ENCODE results near the gene TBC1D2.

The TBC1D2 gene

GRCh38 chr9:98159301-98159700, 96.1 kb downstream of the TBC1D2 start (continued):
- no peak for TF ChIP-seq ZNF768 (tag by site-specific recombination; IDR thresholded peaks at IDR 0.05)
- TF ChIP-seq PRDM1 (tag by site-specific recombination; IDR thresholded peaks at IDR 0.05) = no peak
- TF ChIP-seq ZNF560 (tag by site-specific recombination; IDR thresholded peaks at IDR 0.05; ENCODE audit: borderline replicate concordance) = no peak
- TF ChIP-seq ZNF514 (tag by site-specific recombination; IDR thresholded peaks at IDR 0.05) = no peak
- TF ChIP-seq ZBTB26 (tag by site-specific recombination; optimal IDR thresholded peaks at IDR 0.05) = no peak
- TF ChIP-seq ZFP41 (tag by site-specific recombination; IDR thresholded peaks at IDR 0.05; ENCODE audit: borderline replicate concordance) = no peak
- TF ChIP-seq ZNF433 (tag by site-specific recombination; IDR thresholded peaks at IDR 0.05; ENCODE audit: low read depth) = no peak
- TF ChIP-seq PRDM2 (tag by site-specific recombination; IDR thresholded peaks at IDR 0.05; ENCODE audit: borderline replicate concordance) = no peak
- no peak for TF ChIP-seq ZNF19 (tag by site-specific recombination; IDR thresholded peaks at IDR 0.05; ENCODE audit: low read depth)
- no peak for TF ChIP-seq ZNF416 (tag by site-specific recombination; IDR thresholded peaks at IDR 0.05)
- no peak for TF ChIP-seq ZNF530 (tag by site-specific recombination; IDR thresholded peaks at IDR 0.05; ENCODE audit: low read depth)

- Histone ChIP-seq H3K4me1 (ENCODE audit: control insufficient read depth, insufficient read depth, low read length) (no peaks in the 10 kb centered on the region), H3K9me3 (ENCODE audit: control insufficient read depth, insufficient read depth, low read depth, low read length) (no peaks in the 10 kb centered on the region), H3K36me3 (ENCODE audit: control insufficient read depth in 2 of 2, insufficient read depth in 1 of 2, low read length in 2 of 2) (no peaks in the 10 kb centered on the region), H3K27ac (ENCODE audit: extremely low read depth, low read depth, low read length) (no peak overlapping the region), H3K4me3 (ENCODE audit: low read depth, low read length) (no peak overlapping the region)
- POLR2A ChIA-PET = no interaction called here
- TF ChIP-seq ZNF510 (tag by site-specific recombination; IDR thresholded peaks at IDR 0.05; ENCODE audit: insufficient replicate concordance) (no peak), ZNF600 (tag by site-specific recombination; IDR thresholded peaks at IDR 0.05) (no peak), BCL11A (tag by site-specific recombination; IDR thresholded peaks at IDR 0.05; ENCODE audit: low read depth) (no peak), ZEB2 (tag by site-specific recombination; IDR thresholded peaks at IDR 0.05) (no peak), ZNF121 (tag by site-specific recombination; IDR thresholded peaks at IDR 0.05) (peak; percentile 18; the same call in 1 of the 2 replicates)
- CTCF ChIA-PET = no interaction called here
Observed at GRCh38 chr9:98158071-98158831, 97.2 kb downstream of the TBC1D2 start.

GRCh38 chr9:98157372-98157771, 98.1 kb downstream of the TBC1D2 start:
- POLR2A ChIA-PET = no interaction called here
- TF ChIP-seq ZNF416 (tag by site-specific recombination; IDR thresholded peaks at IDR 0.05) (no peak), ZBTB7A (tag by site-specific recombination; IDR thresholded peaks at IDR 0.05; ENCODE audit: low read depth) (no peak), TCF7L2 (IDR thresholded peaks at IDR 0.05; ENCODE audit: borderline replicate concordance, low read depth, low read length) (no peak), ZNF274 (IDR thresholded peaks at IDR 0.05; ENCODE audit: low read length) (no peak), ZNF274 (tag by site-specific recombination; IDR thresholded peaks at IDR 0.05; ENCODE audit: borderline replicate concordance) (no peak), ZSCAN18 (tag by site-specific recombination; IDR thresholded peaks at IDR 0.05) (no peak), ZNF530 (tag by site-specific recombination; IDR thresholded peaks at IDR 0.05; ENCODE audit: low read depth) (no peak), RBAK (tag by site-specific recombination; IDR thresholded peaks at IDR 0.05) (no peak), ZNF302 (tag by site-specific recombination; IDR thresholded peaks at IDR 0.05; ENCODE audit: low read depth) (no peak)

More at GRCh38 chr9:98157372-98157771, 98.1 kb downstream of the TBC1D2 start:
- no peak overlapping the region for H3K27ac ChIP-seq (ENCODE audit: extremely low read depth, low read depth, low read length)
- H3K36me3 ChIP-seq (ENCODE audit: control insufficient read depth in 2 of 2, insufficient read depth in 1 of 2, low read length in 2 of 2) = no peaks in the 10 kb centered on the region
- no peaks in the 10 kb centered on the region for H3K9me3 ChIP-seq (ENCODE audit: control insufficient read depth, insufficient read depth, low read depth, low read length)
- CTCF ChIA-PET = interaction anchor here (0.6 kb wide), 2 partner anchors 20 to 136 kb away, joined by 4 read pairs; no protein-coding TSS in a partner anchor
- no peaks in the 10 kb centered on the region for H3K4me1 ChIP-seq (ENCODE audit: control insufficient read depth, insufficient read depth, low read length)
- no peak overlapping the region for H3K4me3 ChIP-seq (ENCODE audit: low read depth, low read length)
